Measurements from ENCODE around the gene SLC16A2.
A peak's percentile ranks its signal among the peaks of the same experiment; 100 is the strongest.

SLC16A2 gene

GRCh38 chrX:74420196-74421035 is 877 bp upstream of the SLC16A2 start:
- Histone ChIP-seq H3K27ac (ENCODE audit: insufficient read depth, low read depth, low read length, poor library complexity, severe bottlenecking) (peak overlapping the region; percentile 76), H3K4me3 (ENCODE audit: insufficient read depth, low read depth, low read length) (peak overlapping the region; percentile 62), H3K27me3 (ENCODE audit: control insufficient read depth, insufficient read depth, low read length, poor library complexity, severe bottlenecking) (no peaks in the 10 kb centered on the region), H3K4me1 (ENCODE audit: control insufficient read depth, insufficient read depth, low read length) (peaks cover 10% of the 10 kb centered on the region), H3K9me3 (ENCODE audit: control insufficient read depth, low read length) (no peaks in the 10 kb centered on the region), H3K36me3 (ENCODE audit: control insufficient read depth, insufficient read depth, low read length) (no peaks in the 10 kb centered on the region)
- whole genome bisulfite sequencing, 2 experiments, result 0% methylated on average over 54 of the region's 54 CpGs

GRCh38 chrX:74421740-74422352 is 553 bp downstream of the SLC16A2 start:
- no peak overlapping the region for H3K27ac ChIP-seq (ENCODE audit: insufficient read depth, low read depth, low read length, poor library complexity, severe bottlenecking)
- no peaks in the 10 kb centered on the region for H3K27me3 ChIP-seq (ENCODE audit: control insufficient read depth, insufficient read depth, low read length, poor library complexity, severe bottlenecking)
- H3K9me3 ChIP-seq (ENCODE audit: control insufficient read depth, low read length), result no peaks in the 10 kb centered on the region
- no peaks in the 10 kb centered on the region for H3K36me3 ChIP-seq (ENCODE audit: control insufficient read depth, insufficient read depth, low read length)
- peaks cover 10% of the 10 kb centered on the region for H3K4me1 ChIP-seq (ENCODE audit: control insufficient read depth, insufficient read depth, low read length)
- 0% methylated on average over 39 to 46 of the region's 46 CpGs for WGBS, 2 experiments
- H3K4me3 ChIP-seq (ENCODE audit: insufficient read depth, low read depth, low read length), result peak overlapping the region; percentile 62

GRCh38 chrX:74422576-74423288 is 1.4 kb downstream of the SLC16A2 start:
- peak overlapping the region; percentile 71 for H3K27ac ChIP-seq (ENCODE audit: insufficient read depth, low read depth, low read length, poor library complexity, severe bottlenecking)
- H3K27me3 ChIP-seq (ENCODE audit: control insufficient read depth, insufficient read depth, low read length, poor library complexity, severe bottlenecking), result no peaks in the 10 kb centered on the region
- H3K4me1 ChIP-seq (ENCODE audit: control insufficient read depth, insufficient read depth, low read length), result peaks cover 10% of the 10 kb centered on the region
- H3K36me3 ChIP-seq (ENCODE audit: control insufficient read depth, insufficient read depth, low read length), result no peaks in the 10 kb centered on the region
- peak overlapping the region; percentile 62 for H3K4me3 ChIP-seq (ENCODE audit: insufficient read depth, low read depth, low read length)
- H3K9me3 ChIP-seq (ENCODE audit: control insufficient read depth, low read length), result no peaks in the 10 kb centered on the region
- 2% methylated on average over 44 of the region's 44 CpGs for WGBS, 2 experiments

GRCh38 chrX:74423289-74423998 is 2.2 kb downstream of the SLC16A2 start:
- 56 to 73% methylated on average over 6 of the region's 6 CpGs for WGBS, 2 experiments
- Histone ChIP-seq H3K27me3 (ENCODE audit: control insufficient read depth, insufficient read depth, low read length, poor library complexity, severe bottlenecking) (no peaks in the 10 kb centered on the region), H3K4me1 (ENCODE audit: control insufficient read depth, insufficient read depth, low read length) (peaks cover 10% of the 10 kb centered on the region), H3K36me3 (ENCODE audit: control insufficient read depth, insufficient read depth, low read length) (no peaks in the 10 kb centered on the region), H3K27ac (ENCODE audit: insufficient read depth, low read depth, low read length, poor library complexity, severe bottlenecking) (no peak overlapping the region), H3K4me3 (ENCODE audit: insufficient read depth, low read depth, low read length) (peak overlapping the region; percentile 62), H3K9me3 (ENCODE audit: control insufficient read depth, low read length) (no peaks in the 10 kb centered on the region)

- Histone ChIP-seq H3K27me3 (ENCODE audit: control insufficient read depth, insufficient read depth, low read length, poor library complexity, severe bottlenecking) (no peaks in the 10 kb centered on the region), H3K4me3 (ENCODE audit: insufficient read depth, low read depth, low read length) (no peak overlapping the region), H3K4me1 (ENCODE audit: control insufficient read depth, insufficient read depth, low read length) (peaks cover 10% of the 10 kb centered on the region), H3K27ac (ENCODE audit: insufficient read depth, low read depth, low read length, poor library complexity, severe bottlenecking) (no peak overlapping the region), H3K9me3 (ENCODE audit: control insufficient read depth, low read length) (no peaks in the 10 kb centered on the region), H3K36me3 (ENCODE audit: control insufficient read depth, insufficient read depth, low read length) (no peaks in the 10 kb centered on the region)
- whole genome bisulfite sequencing, 2 experiments, result 86 to 96% methylated on average over 2 of the region's 2 CpGs
These were observed 4.8 kb downstream of the SLC16A2 start for GRCh38 chrX:74426071-74426470.

GRCh38 chrX:74426615-74427014 is 5.3 kb downstream of the SLC16A2 start:
- no peak overlapping the region for H3K27ac ChIP-seq (ENCODE audit: insufficient read depth, low read depth, low read length, poor library complexity, severe bottlenecking)
- no peak overlapping the region for H3K4me3 ChIP-seq (ENCODE audit: insufficient read depth, low read depth, low read length)
- H3K36me3 ChIP-seq (ENCODE audit: control insufficient read depth, insufficient read depth, low read length), result no peaks in the 10 kb centered on the region
- no peaks in the 10 kb centered on the region for H3K27me3 ChIP-seq (ENCODE audit: control insufficient read depth, insufficient read depth, low read length, poor library complexity, severe bottlenecking)
- peaks cover 10% of the 10 kb centered on the region for H3K4me1 ChIP-seq (ENCODE audit: control insufficient read depth, insufficient read depth, low read length)
- no peaks in the 10 kb centered on the region for H3K9me3 ChIP-seq (ENCODE audit: control insufficient read depth, low read length)
- WGBS, 2 experiments, result no CpG with 5 or more reads among the region's 2 CpGs

DNA sequence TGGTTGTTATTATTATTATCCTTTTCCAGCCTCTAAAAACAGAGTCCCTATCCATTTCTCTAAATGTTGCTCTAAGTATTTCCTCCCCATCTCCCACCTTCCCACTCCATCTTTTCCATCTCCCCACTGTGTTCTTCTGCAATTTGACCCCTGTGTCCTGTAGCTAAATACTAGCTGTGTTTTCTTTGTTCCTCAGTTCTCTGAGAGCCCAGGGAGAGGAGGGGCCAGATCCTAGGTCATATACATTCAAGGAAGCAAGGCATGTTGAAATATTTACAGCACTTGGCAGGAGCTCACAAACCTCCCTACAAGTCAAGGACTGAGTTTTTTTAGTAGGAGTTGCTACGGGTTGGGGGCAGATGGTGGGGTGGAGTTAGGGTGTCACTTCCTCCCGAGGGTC is 10.5 kb downstream of the SLC16A2 start:
- Histone ChIP-seq H3K4me3 (ENCODE audit: insufficient read depth, low read depth, low read length) (no peak overlapping the region), H3K36me3 (ENCODE audit: control insufficient read depth, insufficient read depth, low read length) (no peaks in the 10 kb centered on the region), H3K4me1 (ENCODE audit: control insufficient read depth, insufficient read depth, low read length) (peaks cover 4% of the 10 kb centered on the region), H3K27ac (ENCODE audit: insufficient read depth, low read depth, low read length, poor library complexity, severe bottlenecking) (peak overlapping the region; percentile 79), H3K27me3 (ENCODE audit: control insufficient read depth, insufficient read depth, low read length, poor library complexity, severe bottlenecking) (no peaks in the 10 kb centered on the region), H3K9me3 (ENCODE audit: control insufficient read depth, low read length) (no peaks in the 10 kb centered on the region)
- 5 to 11% methylated on average over 2 of the region's 2 CpGs for WGBS, 2 experiments

DNA sequence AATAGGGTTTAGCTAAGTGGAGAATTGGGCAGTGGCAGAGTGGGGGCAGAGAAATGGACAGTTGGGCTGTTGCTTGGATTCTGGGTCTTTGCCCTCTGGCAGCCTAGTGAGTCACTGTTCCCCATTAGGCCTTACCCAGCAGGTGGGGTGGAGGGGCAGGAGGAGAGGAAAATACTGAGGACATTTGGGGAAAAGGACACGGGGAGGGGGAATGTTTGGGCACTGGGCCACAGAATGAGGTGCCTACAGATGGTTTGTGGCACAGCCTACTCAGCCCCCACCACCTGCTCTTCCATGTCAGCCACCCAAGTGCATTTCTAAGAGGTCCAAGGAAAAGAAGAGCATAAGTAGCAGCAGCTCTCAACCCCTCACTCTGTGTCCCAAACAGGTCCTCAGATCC is 13.0 kb downstream of the SLC16A2 start:
- Histone ChIP-seq H3K4me3 (ENCODE audit: insufficient read depth, low read depth, low read length) (no peak overlapping the region), H3K36me3 (ENCODE audit: control insufficient read depth, insufficient read depth, low read length) (no peaks in the 10 kb centered on the region), H3K27me3 (ENCODE audit: control insufficient read depth, insufficient read depth, low read length, poor library complexity, severe bottlenecking) (no peaks in the 10 kb centered on the region), H3K4me1 (ENCODE audit: control insufficient read depth, insufficient read depth, low read length) (peaks cover 4% of the 10 kb centered on the region), H3K27ac (ENCODE audit: insufficient read depth, low read depth, low read length, poor library complexity, severe bottlenecking) (no peak overlapping the region), H3K9me3 (ENCODE audit: control insufficient read depth, low read length) (no peaks in the 10 kb centered on the region)
- 67 to 75% methylated on average over 1 of the region's 1 CpG for WGBS, 2 experiments

GRCh38 chrX:74437530-74437929 is 16.2 kb downstream of the SLC16A2 start:
- Histone ChIP-seq H3K36me3 (ENCODE audit: control insufficient read depth, insufficient read depth, low read length) (no peaks in the 10 kb centered on the region), H3K27me3 (ENCODE audit: control insufficient read depth, insufficient read depth, low read length, poor library complexity, severe bottlenecking) (no peaks in the 10 kb centered on the region), H3K4me1 (ENCODE audit: control insufficient read depth, insufficient read depth, low read length) (peaks cover 3% of the 10 kb centered on the region), H3K4me3 (ENCODE audit: insufficient read depth, low read depth, low read length) (no peak overlapping the region), H3K9me3 (ENCODE audit: control insufficient read depth, low read length) (no peaks in the 10 kb centered on the region), H3K27ac (ENCODE audit: insufficient read depth, low read depth, low read length, poor library complexity, severe bottlenecking) (no peak overlapping the region)
- 71 to 98% methylated on average over 1 to 2 of the region's 2 CpGs for WGBS, 2 experiments

Measured in ectodermal cell (in vitro differentiated cells).